Prostate gland (tissue), 2 donors: ENCODE measurements around the gene CENPH.

Source experiments
- CTCF ChIP-seq, 4 experiments: fragments of 200-600 bp in 2 of 4; fragments of 450-650 bp in 2 of 4; sonication (generic) in 2 of 4; IDR thresholded peaks; 1 replicate in 3 of 4; 2 replicates in 1 of 4; pipeline ENCODE4 v1.5.1; 2016 to 2019; ENCODE audit warnings: antibody characterized with exemption in 4 of 4, mild to moderate bottlenecking in 2 of 4, moderate library complexity in 2 of 4
- POLR2AphosphoS5 ChIP-seq: sonication (generic); formaldehyde crosslinking; IDR thresholded peaks from one replicate; pipeline ENCODE4 v1.6.1; 2017; ENCODE audit warnings: antibody characterized with exemption

GRCh38 chr5:69211200-69211599 is 21.8 kb downstream of the CENPH start:
- TF ChIP-seq CTCF (IDR thresholded peaks at IDR 0.05) = no peak
- no peak for TF ChIP-seq POLR2AphosphoS5
